SKM-1 treated with dmso at 0.1 percent for 144 hours (cell line): Measurements from ENCODE around the gene PPP2R3B.
"Not testable (repeated sequence)": the region's sequence is repeated elsewhere in the genome, so short reads cannot be mapped to it uniquely, and the experiment has no call there.

ENCODE experiments used
- DNase-seq: peaks from one replicate; lab custom pipeline; 2025; ENCODE audit not compliant: unreplicated experiment; lab: John Stamatoyannopoulos, UW

The PPP2R3B gene

GRCh38 chrX:405149-405548 is 18.4 kb upstream of the PPP2R3B start:
- DNase-seq, result no peak

GRCh38 chrX:404656-405055 is 17.9 kb upstream of the PPP2R3B start:
- no peak for DNase-seq

GRCh38 chrX:402857-403256 is 16.1 kb upstream of the PPP2R3B start:
- no peak for DNase-seq

- no peak for DNase-seq
Measured at GRCh38 chrX:400258-400657, 13.6 kb upstream of the PPP2R3B start.

- no peak for DNase-seq
Measured at GRCh38 chrX:397575-397974, 10.9 kb upstream of the PPP2R3B start.

- no peak for DNase-seq
Measured at GRCh38 chrX:394830-395229, 8.1 kb upstream of the PPP2R3B start.

- DNase-seq, result no peak
Measured at GRCh38 chrX:392575-392846, 5.8 kb upstream of the PPP2R3B start.

- DNase-seq, result no peak
Measured at GRCh38 chrX:391717-392574, 5.2 kb upstream of the PPP2R3B start.

GRCh38 chrX:390459-390858 is 3.8 kb upstream of the PPP2R3B start:
- no peak for DNase-seq

GRCh38 chrX:389021-389441 is 2.3 kb upstream of the PPP2R3B start:
- DNase-seq, result no peak

- DNase-seq, result no peak
Measured at GRCh38 chrX:387729-388128, 1.0 kb upstream of the PPP2R3B start.

GRCh38 chrX:386239-386767 is 404 bp downstream of the PPP2R3B start:
- no peak for DNase-seq

GRCh38 chrX:385736-386135 is 971 bp downstream of the PPP2R3B start:
- not testable (repeated sequence) for DNase-seq

GRCh38 chrX:384861-385260 is 1.8 kb downstream of the PPP2R3B start:
- no peak for DNase-seq

- no peak for DNase-seq
Measured at GRCh38 chrX:378443-378842, 8.3 kb downstream of the PPP2R3B start.

GRCh38 chrX:376206-376605 is 10.5 kb downstream of the PPP2R3B start:
- DNase-seq, result not testable (repeated sequence)

- DNase-seq, result no peak
Measured at GRCh38 chrX:375181-376036, 11.3 kb downstream of the PPP2R3B start.

GRCh38 chrX:374596-374995 is 12.1 kb downstream of the PPP2R3B start:
- DNase-seq, result no peak

- no peak for DNase-seq
Measured at GRCh38 chrX:373641-374471, 12.9 kb downstream of the PPP2R3B start.

- DNase-seq, result no peak
Measured at GRCh38 chrX:372856-373640, 13.7 kb downstream of the PPP2R3B start.
